SH-SY5Y (cell line): Measurements from ENCODE around the gene ADARB2.

Source experiments
- GATA2 ChIP-seq: IDR thresholded peaks from 2 replicates; pipeline ENCODE4 v1.6.1; 2011; ENCODE audit warnings: mild to moderate bottlenecking, low read depth, low read length
- GATA3 ChIP-seq: IDR thresholded peaks from 2 replicates; pipeline ENCODE4 v1.6.1; 2011; ENCODE audit warnings: low read depth, mild to moderate bottlenecking, low read length, moderate library complexity

GRCh38 chr10:1491901-1492300, 245.4 kb downstream of the ADARB2 start:
- TF ChIP-seq GATA2 = no peak
- no peak for TF ChIP-seq GATA3
